Activated naive CD8-positive, alpha-beta T cell (primary cell): ENCODE results near the gene PTPRN2.
"Not testable (repeated sequence)": the region's sequence is repeated elsewhere in the genome, so short reads cannot be mapped to it uniquely, and the experiment has no call there.

Source experiments
- H3K27ac Mint-ChIP-seq: one replicate; pipeline ENCODE4 v1.8.0; 2021; ENCODE audit warnings: mixed read lengths
- H3K27me3 Mint-ChIP-seq: one replicate; pipeline ENCODE4 v1.8.0; 2021; ENCODE audit warnings: mixed read lengths
- H3K36me3 Mint-ChIP-seq: one replicate; pipeline ENCODE4 v1.8.0; 2021; ENCODE audit warnings: mixed read lengths
- H3K4me1 Mint-ChIP-seq: one replicate; pipeline ENCODE4 v1.8.0; 2021; ENCODE audit warnings: low read depth, mixed read lengths
- H3K4me3 Mint-ChIP-seq: one replicate; pipeline ENCODE4 v1.8.0; 2021; ENCODE audit warnings: mild to moderate bottlenecking, mixed read lengths
- H3K9me3 Mint-ChIP-seq: one replicate; pipeline ENCODE4 v1.8.0; 2021; ENCODE audit warnings: low read depth, mixed read lengths

The PTPRN2 gene

DNA sequence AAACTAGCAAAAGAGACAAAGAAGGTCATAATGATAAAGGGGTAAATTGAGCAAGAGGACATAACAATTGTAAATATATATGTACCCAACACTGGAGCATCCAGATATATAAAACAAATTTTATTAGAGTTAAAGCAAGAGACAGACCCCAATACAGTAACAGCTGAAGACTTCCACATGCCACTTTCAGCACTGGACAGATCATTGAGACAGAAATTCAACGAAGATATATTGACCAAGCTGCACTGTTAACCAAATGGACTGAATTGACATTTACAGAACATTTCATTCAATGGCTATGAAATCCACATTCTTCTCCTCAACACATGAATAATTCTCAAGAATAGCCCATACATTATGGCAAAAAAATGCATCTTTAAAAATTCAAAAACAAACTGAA is 378.2 kb downstream of the PTPRN2 start:
- no peaks in the 10 kb centered on the region for H3K36me3 Mint-ChIP-seq
- peaks cover 15% of the 10 kb centered on the region for H3K27me3 Mint-ChIP-seq

GRCh38 chr7:158206341-158206740 is 381.3 kb downstream of the PTPRN2 start:
- Mint-ChIP-seq H3K27ac (no peak overlapping the region), H3K36me3 (no peaks in the 10 kb centered on the region), H3K9me3 (peaks cover 20% of the 10 kb centered on the region), H3K4me1 (no peaks in the 10 kb centered on the region), H3K4me3 (no peak overlapping the region), H3K27me3 (peaks cover 26% of the 10 kb centered on the region)

More for the DNA sequence above, 378.2 kb downstream of the PTPRN2 start:
- H3K4me1 Mint-ChIP-seq = no peaks in the 10 kb centered on the region
- H3K27ac Mint-ChIP-seq = no peak overlapping the region
- H3K4me3 Mint-ChIP-seq = no peak overlapping the region
- peaks cover 24% of the 10 kb centered on the region for H3K9me3 Mint-ChIP-seq

GRCh38 chr7:158204453-158204852 is 383.2 kb downstream of the PTPRN2 start:
- H3K36me3 Mint-ChIP-seq = no peaks in the 10 kb centered on the region
- H3K27ac Mint-ChIP-seq = no peak overlapping the region
- H3K4me1 Mint-ChIP-seq = no peaks in the 10 kb centered on the region
- H3K4me3 Mint-ChIP-seq = no peak overlapping the region
- H3K27me3 Mint-ChIP-seq = peaks cover 22% of the 10 kb centered on the region
- H3K9me3 Mint-ChIP-seq = peaks cover 11% of the 10 kb centered on the region

- H3K9me3 Mint-ChIP-seq, H3K4me1 Mint-ChIP-seq, H3K27ac Mint-ChIP-seq, H3K36me3 Mint-ChIP-seq, H3K4me3 Mint-ChIP-seq: not testable (repeated sequence)
- peaks cover 22% of the 10 kb centered on the region for H3K27me3 Mint-ChIP-seq
Measured at GRCh38 chr7:158203948-158204347, 383.7 kb downstream of the PTPRN2 start.

- H3K4me1 Mint-ChIP-seq = no peaks in the 10 kb centered on the region
- H3K9me3 Mint-ChIP-seq = no peaks in the 10 kb centered on the region
- no peaks in the 10 kb centered on the region for H3K27me3 Mint-ChIP-seq
- no peaks in the 10 kb centered on the region for H3K36me3 Mint-ChIP-seq
- no peak overlapping the region for H3K4me3 Mint-ChIP-seq
- no peak overlapping the region for H3K27ac Mint-ChIP-seq
Measured at GRCh38 chr7:158194365-158194900, 393.2 kb downstream of the PTPRN2 start.

GRCh38 chr7:158193446-158193845 is 394.2 kb downstream of the PTPRN2 start:
- H3K9me3 Mint-ChIP-seq = no peaks in the 10 kb centered on the region
- no peak overlapping the region for H3K27ac Mint-ChIP-seq
- no peaks in the 10 kb centered on the region for H3K27me3 Mint-ChIP-seq
- H3K36me3 Mint-ChIP-seq = no peaks in the 10 kb centered on the region
- no peaks in the 10 kb centered on the region for H3K4me1 Mint-ChIP-seq
- H3K4me3 Mint-ChIP-seq = no peak overlapping the region

DNA sequence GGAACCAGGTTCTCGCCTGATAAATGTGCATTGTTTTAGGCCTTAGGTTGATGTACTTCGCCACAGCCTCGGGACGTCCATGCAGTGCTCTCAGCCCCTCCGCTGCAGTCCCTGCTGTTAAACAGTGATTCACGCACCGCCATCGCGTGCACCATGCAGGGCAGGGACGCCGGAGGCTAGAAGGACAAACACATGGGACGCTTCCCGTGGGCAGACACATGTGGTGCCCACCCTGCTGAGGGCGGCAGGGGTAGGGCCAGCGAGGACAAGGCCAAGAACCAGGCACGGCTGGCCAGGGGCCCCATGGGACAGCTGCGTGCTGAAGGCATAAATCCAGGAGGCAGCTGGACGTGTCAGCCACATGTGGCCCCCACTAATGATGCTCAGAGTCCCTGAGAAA is 394.7 kb downstream of the PTPRN2 start:
- no peaks in the 10 kb centered on the region for H3K27me3 Mint-ChIP-seq
- no peaks in the 10 kb centered on the region for H3K4me1 Mint-ChIP-seq
- H3K27ac Mint-ChIP-seq = no peak overlapping the region
- H3K36me3 Mint-ChIP-seq = no peaks in the 10 kb centered on the region
- no peaks in the 10 kb centered on the region for H3K9me3 Mint-ChIP-seq
- no peak overlapping the region for H3K4me3 Mint-ChIP-seq

DNA sequence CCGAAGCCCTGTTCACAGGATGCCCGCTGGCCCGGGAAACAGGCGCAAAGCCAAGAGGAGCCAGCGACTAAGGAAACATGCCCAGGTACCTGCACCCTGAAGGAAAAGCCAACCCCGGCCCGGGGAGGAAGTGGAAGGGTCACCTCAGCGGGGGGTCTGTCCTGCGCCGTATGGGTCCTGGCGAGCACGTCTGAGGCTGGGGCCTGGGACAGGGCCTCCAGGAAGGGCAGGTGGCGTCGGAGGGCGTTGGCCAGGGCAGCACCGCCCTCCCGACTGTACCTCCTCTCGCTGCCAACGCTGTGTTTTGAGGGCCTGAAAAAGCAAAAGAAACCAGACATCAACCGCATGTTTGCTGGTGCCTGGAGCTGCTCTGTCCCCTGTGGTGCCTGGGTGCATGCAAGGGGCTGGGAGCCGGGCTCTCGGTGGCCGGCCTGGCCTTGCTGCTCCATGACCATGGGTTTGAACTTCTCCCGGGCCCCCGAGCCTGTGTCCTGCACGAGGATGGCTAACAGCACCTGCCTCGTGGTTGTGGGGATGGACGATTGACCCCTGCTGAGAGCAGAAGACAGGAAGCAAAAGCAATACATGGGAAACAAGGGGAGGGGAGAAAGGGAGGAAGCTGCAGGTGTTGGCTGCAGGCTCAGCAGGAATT is 395.3 kb downstream of the PTPRN2 start:
- H3K4me1 Mint-ChIP-seq = no peaks in the 10 kb centered on the region
- H3K36me3 Mint-ChIP-seq = no peaks in the 10 kb centered on the region
- no peaks in the 10 kb centered on the region for H3K27me3 Mint-ChIP-seq
- no peaks in the 10 kb centered on the region for H3K9me3 Mint-ChIP-seq
- H3K4me3 Mint-ChIP-seq = no peak overlapping the region
- no peak overlapping the region for H3K27ac Mint-ChIP-seq

GRCh38 chr7:158191671-158192070 is 396.0 kb downstream of the PTPRN2 start:
- Mint-ChIP-seq H3K27me3 (no peaks in the 10 kb centered on the region), H3K27ac (no peak overlapping the region), H3K4me3 (no peak overlapping the region), H3K9me3 (no peaks in the 10 kb centered on the region), H3K36me3 (no peaks in the 10 kb centered on the region), H3K4me1 (no peaks in the 10 kb centered on the region)

DNA sequence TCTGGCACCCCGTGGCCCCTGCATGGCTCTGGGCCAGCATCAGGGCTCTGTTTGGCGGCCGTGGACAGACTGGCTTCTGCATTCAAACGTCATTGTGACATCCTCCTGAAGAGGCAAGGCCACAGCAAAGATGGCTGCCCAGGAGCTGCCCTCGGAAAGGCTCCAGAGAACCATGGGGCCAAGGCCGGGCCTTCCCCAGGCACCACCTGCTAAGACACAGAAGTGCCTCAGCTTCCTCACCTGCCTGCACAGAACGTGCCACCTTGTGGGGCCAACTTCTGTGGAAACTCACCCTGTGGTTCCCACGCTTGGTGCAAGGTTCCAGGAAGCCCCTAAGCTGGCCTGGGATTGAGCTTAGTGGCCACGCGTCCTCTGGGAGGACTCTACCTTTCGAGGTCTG is 396.9 kb downstream of the PTPRN2 start:
- no peak overlapping the region for H3K4me3 Mint-ChIP-seq

GRCh38 chr7:158188676-158189075 is 398.9 kb downstream of the PTPRN2 start:
- H3K4me3 Mint-ChIP-seq = no peak overlapping the region
- H3K27me3 Mint-ChIP-seq = peaks cover 3% of the 10 kb centered on the region
- H3K27ac Mint-ChIP-seq = no peak overlapping the region
- H3K4me1 Mint-ChIP-seq = no peaks in the 10 kb centered on the region
- no peaks in the 10 kb centered on the region for H3K9me3 Mint-ChIP-seq
- no peaks in the 10 kb centered on the region for H3K36me3 Mint-ChIP-seq

More for the DNA sequence above, 396.9 kb downstream of the PTPRN2 start:
- Mint-ChIP-seq H3K9me3 (no peaks in the 10 kb centered on the region), H3K27ac (no peak overlapping the region), H3K36me3 (no peaks in the 10 kb centered on the region), H3K4me1 (no peaks in the 10 kb centered on the region), H3K27me3 (no peaks in the 10 kb centered on the region)

- Mint-ChIP-seq H3K27ac (no peak overlapping the region), H3K4me3 (no peak overlapping the region), H3K9me3 (peaks cover 4% of the 10 kb centered on the region), H3K27me3 (peaks cover 3% of the 10 kb centered on the region), H3K4me1 (no peaks in the 10 kb centered on the region), H3K36me3 (no peaks in the 10 kb centered on the region)
Measured at GRCh38 chr7:158187694-158187994, 400.0 kb downstream of the PTPRN2 start.

GRCh38 chr7:158186864-158187693 is 400.5 kb downstream of the PTPRN2 start:
- no peaks in the 10 kb centered on the region for H3K36me3 Mint-ChIP-seq
- no peak overlapping the region for H3K4me3 Mint-ChIP-seq
- no peaks in the 10 kb centered on the region for H3K4me1 Mint-ChIP-seq
- H3K27me3 Mint-ChIP-seq = peaks cover 4% of the 10 kb centered on the region
- no peak overlapping the region for H3K27ac Mint-ChIP-seq
- H3K9me3 Mint-ChIP-seq = peaks cover 4% of the 10 kb centered on the region

DNA sequence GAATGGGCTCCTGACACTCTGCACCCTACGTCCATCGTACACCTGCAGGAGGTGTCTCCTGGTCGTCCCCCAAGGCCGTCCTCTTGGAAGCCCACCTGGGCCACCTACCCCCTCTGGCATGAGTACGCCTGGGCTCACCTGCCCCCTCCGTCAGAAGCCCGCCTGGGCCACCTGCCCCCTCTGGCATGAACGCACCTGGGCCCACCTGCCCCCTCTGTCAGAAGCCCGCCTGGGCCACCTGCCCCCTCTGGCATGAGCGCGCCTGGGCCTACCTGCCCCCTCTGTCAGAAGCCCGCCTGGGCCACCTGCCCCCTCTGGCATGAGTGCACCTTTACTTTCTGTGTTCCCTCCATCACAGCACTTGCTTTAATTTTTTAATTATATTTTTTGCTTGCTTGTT is 401.2 kb downstream of the PTPRN2 start:
- Mint-ChIP-seq H3K4me1 (no peaks in the 10 kb centered on the region), H3K27me3 (peaks cover 6% of the 10 kb centered on the region), H3K36me3 (no peaks in the 10 kb centered on the region), H3K27ac (no peak overlapping the region), H3K9me3 (peaks cover 4% of the 10 kb centered on the region), H3K4me3 (no peak overlapping the region)

GRCh38 chr7:158185653-158186052 is 402.0 kb downstream of the PTPRN2 start:
- Mint-ChIP-seq H3K27ac (no peak overlapping the region), H3K36me3 (no peaks in the 10 kb centered on the region), H3K9me3 (peaks cover 4% of the 10 kb centered on the region), H3K4me3 (no peak overlapping the region), H3K4me1 (no peaks in the 10 kb centered on the region), H3K27me3 (peaks cover 6% of the 10 kb centered on the region)
